Measurements from ENCODE around the gene JMJD7. TPM values are rescaled to one million over a fixed set of nuclear protein-coding genes. Genes with fewer than 3 reads are reported as not detected.

The JMJD7 gene
- total RNA-seq, 4 donors from 2014 or later: 9.1 to 61.1 (median 13.1) TPM

DNA sequence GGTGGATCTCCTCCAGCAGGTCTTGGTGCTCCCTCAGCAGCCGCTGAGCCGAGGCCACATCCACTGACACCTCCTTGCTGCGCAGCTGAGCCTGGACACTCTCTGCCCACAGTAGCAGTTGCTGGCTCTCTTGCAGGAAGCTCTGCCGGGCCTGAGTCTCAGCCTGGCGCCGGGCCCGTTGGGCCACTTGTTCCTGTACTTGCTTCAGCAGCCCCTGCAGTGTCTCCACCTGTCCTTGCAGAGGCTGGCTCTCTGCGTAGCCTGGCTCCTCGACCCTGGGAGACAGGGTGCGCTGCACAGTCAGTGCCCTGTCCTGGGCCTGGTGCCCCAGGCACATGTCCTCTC, 50.4 kb downstream of the JMJD7 start:
- Histone ChIP-seq H3K36me3 (no peaks in the 10 kb centered on the region), H3K27me3 (peaks cover 0 to 5% of the 10 kb centered on the region in 2 donors), H3K4me3 (no peak overlapping the region), H3K27ac (no peak overlapping the region), H3K4me1 (peaks cover 0 to 13% (median 3%) of the 10 kb centered on the region in 4 donors), H3K9me3 (no peaks in the 10 kb centered on the region)
- TF ChIP-seq, protein P1, sequence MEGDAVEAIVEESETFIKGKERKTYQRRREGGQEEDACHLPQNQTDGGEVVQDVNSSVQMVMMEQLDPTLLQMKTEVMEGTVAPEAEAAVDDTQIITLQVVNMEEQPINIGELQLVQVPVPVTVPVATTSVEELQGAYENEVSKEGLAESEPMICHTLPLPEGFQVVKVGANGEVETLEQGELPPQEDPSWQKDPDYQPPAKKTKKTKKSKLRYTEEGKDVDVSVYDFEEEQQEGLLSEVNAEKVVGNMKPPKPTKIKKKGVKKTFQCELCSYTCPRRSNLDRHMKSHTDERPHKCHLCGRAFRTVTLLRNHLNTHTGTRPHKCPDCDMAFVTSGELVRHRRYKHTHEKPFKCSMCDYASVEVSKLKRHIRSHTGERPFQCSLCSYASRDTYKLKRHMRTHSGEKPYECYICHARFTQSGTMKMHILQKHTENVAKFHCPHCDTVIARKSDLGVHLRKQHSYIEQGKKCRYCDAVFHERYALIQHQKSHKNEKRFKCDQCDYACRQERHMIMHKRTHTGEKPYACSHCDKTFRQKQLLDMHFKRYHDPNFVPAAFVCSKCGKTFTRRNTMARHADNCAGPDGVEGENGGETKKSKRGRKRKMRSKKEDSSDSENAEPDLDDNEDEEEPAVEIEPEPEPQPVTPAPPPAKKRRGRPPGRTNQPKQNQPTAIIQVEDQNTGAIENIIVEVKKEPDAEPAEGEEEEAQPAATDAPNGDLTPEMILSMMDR (IDR thresholded peaks at IDR 0.05): no peak
- TF ChIP-seq POLR2A (IDR thresholded peaks at IDR 0.05): no peak
- DNase-seq: no peak

DNA sequence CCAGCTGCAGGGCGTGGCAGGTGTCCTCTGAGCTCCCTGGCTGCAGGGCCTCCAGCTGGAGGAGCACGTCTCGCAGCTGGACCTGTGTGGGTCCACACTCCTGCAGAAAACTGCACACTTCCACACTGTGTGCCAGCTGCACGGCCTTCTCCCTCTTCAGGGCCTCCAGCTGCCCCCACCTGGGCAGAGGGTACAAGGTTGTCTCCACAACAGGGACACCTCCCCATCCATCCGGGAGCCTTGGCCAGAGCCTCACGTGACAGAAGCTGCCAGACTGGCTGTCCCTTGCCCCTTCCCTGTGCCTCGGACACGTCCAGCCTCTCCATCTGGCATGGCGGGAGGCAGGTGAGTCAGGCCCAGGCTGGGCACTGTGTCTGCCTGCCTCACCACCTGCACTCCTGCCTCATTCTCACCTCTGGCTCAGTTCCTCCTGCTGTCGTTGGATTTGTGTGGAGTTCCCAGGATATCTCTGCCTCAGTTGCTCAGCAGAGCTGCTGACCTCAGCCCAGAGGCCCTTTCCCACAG, 51.5 kb downstream of the JMJD7 start:
- Histone ChIP-seq H3K27ac (no peak overlapping the region), H3K27me3 (peaks cover 0 to 5% of the 10 kb centered on the region in 2 donors), H3K9me3 (no peaks in the 10 kb centered on the region), H3K4me1 (peaks cover 0 to 13% (median 3%) of the 10 kb centered on the region in 4 donors), H3K4me3 (no peak overlapping the region), H3K36me3 (no peaks in the 10 kb centered on the region)
- no peak for DNase-seq
- TF ChIP-seq, protein P1 (IDR thresholded peaks at IDR 0.05): no peak
- no peak for TF ChIP-seq POLR2A (IDR thresholded peaks at IDR 0.05)

DNA sequence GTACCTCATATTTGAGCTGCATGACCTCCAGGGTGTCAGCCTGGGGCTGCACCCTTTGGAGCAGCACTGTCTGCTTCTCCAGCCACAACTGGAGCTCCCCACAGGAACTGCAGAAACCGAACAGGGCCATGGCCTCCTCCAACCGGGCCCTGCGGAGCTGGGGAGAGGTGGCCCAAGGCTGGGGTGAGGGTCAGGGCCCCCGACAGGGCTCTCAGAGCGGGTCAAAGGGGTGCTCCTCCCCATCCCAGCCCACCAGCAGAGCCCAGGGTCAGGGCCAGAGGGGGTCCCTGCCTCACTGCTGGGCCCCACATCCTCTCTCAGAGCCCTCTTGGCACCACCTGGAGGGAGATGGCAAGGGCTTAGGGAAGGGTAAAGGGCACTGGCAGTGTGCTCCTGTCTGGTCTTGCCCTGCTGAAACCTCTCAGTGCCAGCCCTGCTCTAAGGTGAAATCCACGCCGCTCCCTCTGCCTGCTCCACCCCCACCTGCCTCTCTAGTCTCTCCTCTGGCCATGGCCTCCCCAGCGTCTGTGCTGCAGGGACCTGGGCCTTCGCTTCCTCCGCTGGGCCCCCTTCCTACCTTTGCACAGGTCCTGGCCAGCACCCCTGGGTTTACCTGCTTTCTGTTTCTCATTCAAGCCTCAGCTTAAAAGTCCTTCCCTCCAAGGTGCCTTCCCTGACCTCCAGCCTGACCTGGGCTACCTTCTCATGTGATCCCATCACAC, 52.4 kb downstream of the JMJD7 start:
- Histone ChIP-seq H3K4me1 (peaks cover 0 to 13% (median 3%) of the 10 kb centered on the region in 4 donors), H3K4me3 (no peak overlapping the region), H3K9me3 (no peaks in the 10 kb centered on the region), H3K27me3 (peaks cover 0 to 5% of the 10 kb centered on the region in 2 donors), H3K27ac (no peak overlapping the region), H3K36me3 (no peaks in the 10 kb centered on the region)
- TF ChIP-seq, protein P1 (IDR thresholded peaks at IDR 0.05): no peak
- TF ChIP-seq POLR2A (IDR thresholded peaks at IDR 0.05): no peak
- no peak for DNase-seq

DNA sequence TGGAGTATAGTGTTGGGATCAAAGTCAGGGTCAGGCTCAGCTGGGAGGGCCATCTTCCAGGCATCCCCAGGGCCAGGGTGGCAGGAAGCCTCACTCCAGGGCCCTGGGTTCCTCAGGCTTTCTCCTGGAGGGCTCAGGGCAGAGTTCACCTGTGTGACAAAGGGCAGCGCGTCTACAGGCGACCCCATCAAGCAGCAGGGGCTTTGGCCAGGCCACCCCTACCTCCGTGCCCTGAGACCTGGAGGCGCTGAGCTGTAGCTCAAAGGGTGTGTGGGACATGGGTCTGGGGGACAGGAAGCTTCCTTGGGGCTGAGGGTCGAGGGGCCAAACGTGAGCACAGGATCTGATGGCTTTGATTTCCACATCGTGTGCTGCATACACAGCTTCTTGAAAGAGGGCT, 53.2 kb downstream of the JMJD7 start:
- no peak for DNase-seq
- H3K9me3 ChIP-seq: no peaks in the 10 kb centered on the region
- H3K27me3 ChIP-seq: peaks cover 0 to 5% of the 10 kb centered on the region in 2 donors
- TF ChIP-seq, protein P1 (IDR thresholded peaks at IDR 0.05): no peak
- TF ChIP-seq POLR2A (IDR thresholded peaks at IDR 0.05): no peak
- no peak overlapping the region for H3K4me3 ChIP-seq
- H3K4me1 ChIP-seq: peaks cover 0 to 13% (median 3%) of the 10 kb centered on the region in 4 donors
- no peaks in the 10 kb centered on the region for H3K36me3 ChIP-seq
- H3K27ac ChIP-seq: no peak overlapping the region

DNA sequence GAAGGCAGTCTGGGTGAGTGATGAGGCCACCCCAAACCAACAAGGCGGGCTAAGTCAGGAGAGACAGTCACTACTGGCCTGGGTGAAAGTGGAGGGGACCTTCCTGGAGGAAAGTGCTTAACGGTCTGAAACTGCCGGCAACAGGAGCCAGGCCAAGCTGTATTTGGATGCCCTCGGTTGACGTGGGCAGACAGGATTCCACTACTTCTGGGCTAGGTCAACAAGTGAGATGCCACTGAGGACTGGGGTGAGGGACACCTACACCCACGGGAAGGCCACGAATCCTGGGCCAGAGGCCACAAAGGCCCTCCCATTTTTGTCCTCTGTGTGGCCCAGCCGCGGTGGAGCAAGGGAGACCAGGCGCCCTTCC, 53.6 kb downstream of the JMJD7 start:
- no peak overlapping the region for H3K27ac ChIP-seq
- TF ChIP-seq POLR2A (IDR thresholded peaks at IDR 0.05): no peak
- TF ChIP-seq, protein P1 (IDR thresholded peaks at IDR 0.05): no peak
- H3K27me3 ChIP-seq: peaks cover 0 to 5% of the 10 kb centered on the region in 2 donors
- no peak for DNase-seq
- peak overlapping the region in 3 of 4 donors; percentile 27 to 47 (median 40) for H3K4me3 ChIP-seq
- H3K9me3 ChIP-seq: no peaks in the 10 kb centered on the region
- H3K4me1 ChIP-seq: peaks cover 0 to 13% (median 3%) of the 10 kb centered on the region in 4 donors
- H3K36me3 ChIP-seq: no peaks in the 10 kb centered on the region

Data from Peyer's patch (tissue), 4 donors.